ENCODE results near the gene LRWD1.
"Not testable (repeated sequence)": the region's sequence is repeated elsewhere in the genome, so short reads cannot be mapped to it uniquely, and the experiment has no call there.

- not testable (repeated sequence) for TF ChIP-seq CTCF (conservative IDR thresholded peaks at IDR 0.05; ENCODE audit: low read depth, low read length); EZH2 (IDR thresholded peaks at IDR 0.05; ENCODE audit: borderline replicate concordance, low read depth, low read length, poor library complexity, severe bottlenecking)
Observed at GRCh38 chr7:102514881-102515721, 50.3 kb downstream of the LRWD1 start.

All from A673 (cell line).